Lower leg skin (tissue), 3 donors: Measurements from ENCODE around the gene GRB14.

Experiments used
- POLR2A ChIP-seq, 2 donors: fragments of 450-650 bp; IDR thresholded peaks; one replicate each; pipeline ENCODE4 v1.6.1; 2016 to 2017; ENCODE audit warnings: antibody characterized with exemption in 2 of 2, mild to moderate bottlenecking in 1 of 2, moderate library complexity in 1 of 2
- TF ChIP-seq, protein P1 (sequence below), 3 donors: fragments of 450-650 bp; IDR thresholded peaks; one replicate each; pipeline ENCODE4 v1.5.1; 2016; ENCODE audit warnings: antibody characterized with exemption in 3 of 3, mild to moderate bottlenecking in 3 of 3, moderate library complexity in 2 of 3

DNA sequence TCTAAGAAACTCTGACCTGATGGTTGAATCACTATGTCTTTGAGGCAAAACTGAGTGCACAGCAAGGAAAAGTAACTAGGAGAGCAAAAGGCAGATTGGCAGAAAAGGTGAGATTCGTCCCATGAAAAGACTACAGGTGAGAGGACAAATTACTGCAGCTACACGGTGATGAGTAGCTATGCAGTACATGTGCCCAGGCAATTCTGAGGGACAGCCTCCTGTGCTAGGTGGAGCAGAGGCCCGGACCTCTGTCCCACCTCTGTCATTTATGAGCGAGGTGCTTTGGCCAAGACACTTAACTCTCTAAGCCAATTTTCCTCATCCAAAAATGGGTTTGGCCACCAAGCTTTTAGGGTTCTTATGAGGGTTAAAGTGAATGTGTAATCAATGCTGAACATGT lies 59.9 kb downstream of the GRB14 start:
- TF ChIP-seq, protein P1, sequence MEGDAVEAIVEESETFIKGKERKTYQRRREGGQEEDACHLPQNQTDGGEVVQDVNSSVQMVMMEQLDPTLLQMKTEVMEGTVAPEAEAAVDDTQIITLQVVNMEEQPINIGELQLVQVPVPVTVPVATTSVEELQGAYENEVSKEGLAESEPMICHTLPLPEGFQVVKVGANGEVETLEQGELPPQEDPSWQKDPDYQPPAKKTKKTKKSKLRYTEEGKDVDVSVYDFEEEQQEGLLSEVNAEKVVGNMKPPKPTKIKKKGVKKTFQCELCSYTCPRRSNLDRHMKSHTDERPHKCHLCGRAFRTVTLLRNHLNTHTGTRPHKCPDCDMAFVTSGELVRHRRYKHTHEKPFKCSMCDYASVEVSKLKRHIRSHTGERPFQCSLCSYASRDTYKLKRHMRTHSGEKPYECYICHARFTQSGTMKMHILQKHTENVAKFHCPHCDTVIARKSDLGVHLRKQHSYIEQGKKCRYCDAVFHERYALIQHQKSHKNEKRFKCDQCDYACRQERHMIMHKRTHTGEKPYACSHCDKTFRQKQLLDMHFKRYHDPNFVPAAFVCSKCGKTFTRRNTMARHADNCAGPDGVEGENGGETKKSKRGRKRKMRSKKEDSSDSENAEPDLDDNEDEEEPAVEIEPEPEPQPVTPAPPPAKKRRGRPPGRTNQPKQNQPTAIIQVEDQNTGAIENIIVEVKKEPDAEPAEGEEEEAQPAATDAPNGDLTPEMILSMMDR (IDR thresholded peaks at IDR 0.05), result no peak
- TF ChIP-seq POLR2A (IDR thresholded peaks at IDR 0.05), result no peak
